ENCODE measurements around the gene ZNF205. TPM values are rescaled to one million over a fixed set of nuclear protein-coding genes. Genes with fewer than 3 reads are reported as not detected.

The ZNF205 gene
- total and polyA plus RNA-seq, 2 of the 13 experiments (the other 11 are each of a cell fraction or from before 2014, with no cell fraction given) = 5.8 to 10.2 TPM

GRCh38 chr16:3112058-3112880, at the start of gene ZNF205 (continued):
- TF ChIP-seq, protein P1, sequence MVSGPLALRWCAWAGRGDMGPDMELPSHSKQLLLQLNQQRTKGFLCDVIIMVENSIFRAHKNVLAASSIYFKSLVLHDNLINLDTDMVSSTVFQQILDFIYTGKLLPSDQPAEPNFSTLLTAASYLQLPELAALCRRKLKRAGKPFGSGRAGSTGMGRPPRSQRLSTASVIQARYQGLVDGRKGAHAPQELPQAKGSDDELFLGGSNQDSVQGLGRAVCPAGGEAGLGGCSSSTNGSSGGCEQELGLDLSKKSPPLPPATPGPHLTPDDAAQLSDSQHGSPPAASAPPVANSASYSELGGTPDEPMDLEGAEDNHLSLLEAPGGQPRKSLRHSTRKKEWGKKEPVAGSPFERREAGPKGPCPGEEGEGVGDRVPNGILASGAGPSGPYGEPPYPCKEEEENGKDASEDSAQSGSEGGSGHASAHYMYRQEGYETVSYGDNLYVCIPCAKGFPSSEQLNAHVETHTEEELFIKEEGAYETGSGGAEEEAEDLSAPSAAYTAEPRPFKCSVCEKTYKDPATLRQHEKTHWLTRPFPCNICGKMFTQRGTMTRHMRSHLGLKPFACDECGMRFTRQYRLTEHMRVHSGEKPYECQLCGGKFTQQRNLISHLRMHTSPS (CRISPR knock-in tag; IDR thresholded peaks at IDR 0.05; ENCODE audit: low read depth) = no peak
- TF ChIP-seq, protein P2, sequence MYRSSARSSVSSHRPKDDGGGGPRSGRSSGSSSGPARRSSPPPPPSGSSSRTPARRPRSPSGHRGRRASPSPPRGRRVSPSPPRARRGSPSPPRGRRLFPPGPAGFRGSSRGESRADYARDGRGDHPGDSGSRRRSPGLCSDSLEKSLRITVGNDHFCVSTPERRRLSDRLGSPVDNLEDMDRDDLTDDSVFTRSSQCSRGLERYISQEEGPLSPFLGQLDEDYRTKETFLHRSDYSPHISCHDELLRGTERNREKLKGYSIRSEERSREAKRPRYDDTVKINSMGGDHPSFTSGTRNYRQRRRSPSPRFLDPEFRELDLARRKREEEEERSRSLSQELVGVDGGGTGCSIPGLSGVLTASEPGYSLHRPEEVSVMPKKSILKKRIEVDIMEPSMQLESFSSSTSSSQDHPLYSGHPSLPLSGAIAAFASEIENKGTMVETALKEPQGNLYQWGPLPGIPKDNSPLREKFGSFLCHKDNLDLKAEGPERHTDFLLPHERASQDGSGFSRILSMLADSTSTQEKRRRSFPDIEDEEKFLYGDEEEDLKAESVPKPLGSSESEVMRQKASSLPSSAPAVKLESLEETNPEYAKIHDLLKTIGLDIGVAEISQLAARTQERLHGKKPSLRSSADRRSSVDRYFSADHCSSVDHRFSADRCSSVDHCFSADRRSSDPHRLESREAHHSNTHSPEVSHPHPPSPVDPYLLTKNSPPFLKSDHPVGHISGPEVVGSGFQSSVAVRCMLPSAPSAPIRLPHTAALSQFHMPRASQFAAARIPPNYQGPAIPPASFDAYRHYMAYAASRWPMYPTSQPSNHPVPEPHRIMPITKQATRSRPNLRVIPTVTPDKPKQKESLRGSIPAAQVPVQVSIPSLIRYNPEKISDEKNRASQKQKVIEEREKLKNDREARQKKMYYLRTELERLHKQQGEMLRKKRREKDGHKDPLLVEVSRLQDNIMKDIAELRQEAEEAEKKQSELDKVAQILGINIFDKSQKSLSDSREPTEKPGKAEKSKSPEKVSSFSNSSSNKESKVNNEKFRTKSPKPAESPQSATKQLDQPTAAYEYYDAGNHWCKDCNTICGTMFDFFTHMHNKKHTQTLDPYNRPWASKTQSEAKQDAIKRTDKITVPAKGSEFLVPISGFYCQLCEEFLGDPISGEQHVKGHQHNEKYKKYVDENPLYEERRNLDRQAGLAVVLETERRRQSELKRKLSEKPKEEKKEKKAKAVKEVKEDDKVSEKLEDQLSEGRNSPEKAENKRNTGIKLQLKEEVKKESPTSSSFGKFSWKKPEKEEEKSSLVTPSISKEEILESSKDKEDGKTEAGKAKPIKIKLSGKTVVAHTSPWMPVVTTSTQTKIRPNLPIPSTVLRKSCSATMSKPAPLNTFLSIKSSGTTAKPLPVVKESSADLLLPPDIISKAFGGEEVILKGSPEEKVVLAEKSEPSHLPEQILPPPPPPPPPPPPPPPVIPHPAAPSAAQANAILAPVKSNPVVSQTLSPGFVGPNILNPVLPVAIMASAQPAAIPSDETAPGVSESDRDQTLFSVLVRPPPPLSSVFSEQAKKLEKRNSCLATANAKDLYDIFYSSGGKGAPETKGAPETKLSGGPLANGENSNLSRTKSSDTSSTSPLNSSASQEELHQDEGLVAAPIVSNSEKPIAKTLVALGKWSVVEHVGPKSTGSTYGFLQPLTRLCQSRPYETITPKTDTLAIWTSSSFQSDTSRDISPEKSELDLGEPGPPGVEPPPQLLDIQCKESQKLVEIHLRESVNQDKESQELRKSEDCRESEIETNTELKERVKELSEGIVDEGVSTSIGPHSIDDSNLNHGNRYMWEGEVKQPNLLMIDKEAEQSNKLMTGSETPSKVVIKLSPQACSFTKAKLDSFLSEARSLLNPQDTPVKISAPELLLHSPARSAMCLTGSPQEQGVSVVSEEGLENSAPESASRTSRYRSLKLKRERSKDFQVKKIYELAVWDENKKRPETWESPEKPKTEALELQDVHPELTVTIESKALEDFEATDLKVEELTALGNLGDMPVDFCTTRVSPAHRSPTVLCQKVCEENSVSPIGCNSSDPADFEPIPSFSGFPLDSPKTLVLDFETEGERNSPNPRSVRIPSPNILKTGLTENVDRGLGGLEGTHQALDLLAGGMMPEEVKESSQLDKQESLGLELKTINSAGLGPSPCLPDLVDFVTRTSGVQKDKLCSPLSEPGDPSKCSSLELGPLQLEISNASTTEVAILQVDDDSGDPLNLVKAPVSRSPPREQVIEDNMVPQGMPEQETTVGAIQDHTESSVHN (CRISPR knock-in tag; IDR thresholded peaks at IDR 0.05) = 0 out of 2 replicates have a peak, but pooled peaks have one; percentile 84
- TF ChIP-seq CEBPG (CRISPR knock-in tag; IDR thresholded peaks at IDR 0.05) (peak; percentile 65), ZNF652 (CRISPR knock-in tag; IDR thresholded peaks at IDR 0.05; ENCODE audit: borderline replicate concordance, low read depth) (0 out of 2 replicates have a peak, but pooled peaks have one; percentile 34), ZNF230 (CRISPR knock-in tag; IDR thresholded peaks at IDR 0.05) (peak; percentile 76; the same call in 1 of the 2 replicates), RFXAP (CRISPR knock-in tag; IDR thresholded peaks at IDR 0.05; ENCODE audit: borderline replicate concordance) (peak; percentile 39; the same call in 1 of the 2 replicates), ZNF776 (CRISPR knock-in tag; IDR thresholded peaks at IDR 0.05) (no peak), MYNN (CRISPR knock-in tag; IDR thresholded peaks at IDR 0.05; ENCODE audit: low read depth) (no peak), SMAD3 (CRISPR knock-in tag; IDR thresholded peaks at IDR 0.05) (peak; percentile 91; the same call in 1 of the 2 replicates), ZNF331 (CRISPR knock-in tag; IDR thresholded peaks at IDR 0.05) (peak; percentile 79), ZC3H4 (CRISPR knock-in tag; IDR thresholded peaks at IDR 0.05; ENCODE audit: borderline replicate concordance) (0 out of 2 replicates have a peak, but pooled peaks have one; percentile 16), ZBTB25 (CRISPR knock-in tag; IDR thresholded peaks at IDR 0.05) (peak; percentile 85; the same call in 1 of the 2 replicates)
- TF ChIP-seq, protein P3, sequence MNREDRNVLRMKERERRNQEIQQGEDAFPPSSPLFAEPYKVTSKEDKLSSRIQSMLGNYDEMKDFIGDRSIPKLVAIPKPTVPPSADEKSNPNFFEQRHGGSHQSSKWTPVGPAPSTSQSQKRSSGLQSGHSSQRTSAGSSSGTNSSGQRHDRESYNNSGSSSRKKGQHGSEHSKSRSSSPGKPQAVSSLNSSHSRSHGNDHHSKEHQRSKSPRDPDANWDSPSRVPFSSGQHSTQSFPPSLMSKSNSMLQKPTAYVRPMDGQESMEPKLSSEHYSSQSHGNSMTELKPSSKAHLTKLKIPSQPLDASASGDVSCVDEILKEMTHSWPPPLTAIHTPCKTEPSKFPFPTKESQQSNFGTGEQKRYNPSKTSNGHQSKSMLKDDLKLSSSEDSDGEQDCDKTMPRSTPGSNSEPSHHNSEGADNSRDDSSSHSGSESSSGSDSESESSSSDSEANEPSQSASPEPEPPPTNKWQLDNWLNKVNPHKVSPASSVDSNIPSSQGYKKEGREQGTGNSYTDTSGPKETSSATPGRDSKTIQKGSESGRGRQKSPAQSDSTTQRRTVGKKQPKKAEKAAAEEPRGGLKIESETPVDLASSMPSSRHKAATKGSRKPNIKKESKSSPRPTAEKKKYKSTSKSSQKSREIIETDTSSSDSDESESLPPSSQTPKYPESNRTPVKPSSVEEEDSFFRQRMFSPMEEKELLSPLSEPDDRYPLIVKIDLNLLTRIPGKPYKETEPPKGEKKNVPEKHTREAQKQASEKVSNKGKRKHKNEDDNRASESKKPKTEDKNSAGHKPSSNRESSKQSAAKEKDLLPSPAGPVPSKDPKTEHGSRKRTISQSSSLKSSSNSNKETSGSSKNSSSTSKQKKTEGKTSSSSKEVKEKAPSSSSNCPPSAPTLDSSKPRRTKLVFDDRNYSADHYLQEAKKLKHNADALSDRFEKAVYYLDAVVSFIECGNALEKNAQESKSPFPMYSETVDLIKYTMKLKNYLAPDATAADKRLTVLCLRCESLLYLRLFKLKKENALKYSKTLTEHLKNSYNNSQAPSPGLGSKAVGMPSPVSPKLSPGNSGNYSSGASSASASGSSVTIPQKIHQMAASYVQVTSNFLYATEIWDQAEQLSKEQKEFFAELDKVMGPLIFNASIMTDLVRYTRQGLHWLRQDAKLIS (CRISPR knock-in tag; IDR thresholded peaks at IDR 0.05) = no peak

Measured in HepG2 (cell line).